Hematopoietic multipotent progenitor cell treated with erythropoietin and hydrocortisone succinate and interleukin-3 and kit ligand, for 15 days (in vitro differentiated cells): ENCODE data around the gene NXNL2.

Experiments
- DNase-seq: peaks from one replicate; pipeline ENCODE4 v3.0.0-alpha.2; 2015; ENCODE audit warnings: low spot score

The NXNL2 gene

DNA sequence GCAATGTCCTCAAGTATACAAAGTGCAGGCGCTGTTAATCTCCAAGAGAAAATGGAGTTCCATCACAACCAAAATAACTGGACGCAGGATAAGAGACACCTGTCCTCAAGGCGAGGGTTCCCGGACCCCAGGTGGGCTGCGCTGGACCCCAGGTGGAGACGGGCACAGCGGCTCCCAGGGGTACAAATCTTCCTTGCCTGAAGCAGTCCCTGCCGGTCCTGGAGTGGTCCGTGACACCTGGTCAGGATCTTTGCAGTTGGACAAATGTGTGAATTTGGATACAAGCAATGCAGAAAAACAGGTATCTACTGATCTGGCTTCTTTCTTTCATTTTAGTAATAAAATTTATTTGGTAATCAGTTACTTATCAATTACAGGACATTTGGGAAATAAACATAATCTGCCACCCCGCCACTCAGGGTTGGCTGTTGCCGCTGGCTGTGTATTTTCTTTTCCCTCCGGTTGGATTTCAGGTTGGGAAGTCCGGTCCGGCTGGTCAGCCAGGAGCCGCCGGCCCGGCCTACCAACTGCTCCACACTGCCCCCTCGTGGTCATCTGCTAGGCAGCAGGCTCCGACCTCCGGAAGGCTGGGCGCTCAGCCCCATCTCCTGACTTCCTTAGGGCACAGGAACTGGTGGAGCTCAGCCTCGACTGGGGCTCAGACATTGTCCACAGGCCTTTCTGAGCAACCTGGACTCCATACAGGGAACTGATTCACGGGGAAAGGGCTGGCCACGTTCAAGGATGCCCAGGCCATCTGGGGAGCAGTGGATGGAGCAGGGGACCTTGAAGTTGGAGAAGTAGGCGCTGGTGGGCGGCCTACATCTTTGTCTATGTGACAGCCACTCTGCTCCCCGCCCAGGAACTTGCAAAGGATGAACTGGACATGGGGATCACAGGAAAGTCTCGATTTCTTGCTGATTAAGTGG lies 43.4 kb downstream of the NXNL2 start:
- DNase-seq, result peak; percentile 64

DNA sequence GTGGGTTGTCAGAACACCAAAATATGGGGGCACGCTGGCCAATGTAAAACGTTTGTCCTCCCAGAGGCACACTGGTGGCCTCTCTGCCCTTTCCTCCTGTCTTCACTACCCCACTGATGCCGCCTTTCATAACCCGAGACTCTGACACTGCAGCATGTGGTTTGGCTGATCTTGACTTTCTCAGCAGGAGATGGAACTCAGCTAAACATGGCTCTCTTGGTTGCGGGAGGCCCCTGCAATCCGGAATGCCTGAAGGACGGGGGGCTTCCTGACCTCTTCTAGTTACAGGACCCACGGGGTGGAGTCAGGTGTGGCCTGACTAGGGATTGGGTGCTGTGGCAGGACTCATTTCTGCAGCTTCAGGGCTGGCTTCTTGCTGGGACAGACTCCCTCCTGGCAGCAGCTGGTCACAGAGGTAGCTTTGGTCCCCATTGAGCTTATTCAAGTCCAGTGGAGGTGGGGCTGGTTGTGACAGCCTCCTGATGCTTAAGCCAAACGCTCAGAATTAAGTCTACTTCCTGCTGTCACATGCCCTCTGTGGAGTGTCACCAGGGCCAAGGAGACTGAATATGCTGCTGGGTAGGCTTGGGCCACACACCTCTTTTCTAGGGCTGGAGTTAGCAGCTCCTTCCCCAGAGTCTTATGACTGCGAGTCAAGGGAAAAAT lies 44.2 kb downstream of the NXNL2 start:
- DNase-seq, result no peak

DNA sequence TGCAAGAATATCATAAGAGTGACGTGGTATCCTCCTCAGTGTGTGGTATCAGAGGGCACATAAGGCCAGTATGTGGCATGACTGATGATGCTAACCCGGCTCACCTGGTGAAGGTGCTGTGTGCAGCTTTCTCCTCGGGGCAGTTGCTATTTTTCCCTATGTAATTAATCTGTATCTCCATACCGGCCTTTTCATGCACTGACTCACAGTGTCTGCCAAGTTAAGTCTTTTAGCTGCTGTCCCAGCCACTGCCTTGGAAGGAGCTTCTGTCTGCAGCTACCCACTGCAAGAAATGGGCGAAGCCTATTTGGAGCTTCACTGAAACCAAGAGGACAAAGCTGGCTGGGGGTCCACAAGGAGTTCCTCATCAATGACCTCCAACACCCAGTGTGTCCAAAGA lies 46.0 kb downstream of the NXNL2 start:
- DNase-seq, result no peak

DNA sequence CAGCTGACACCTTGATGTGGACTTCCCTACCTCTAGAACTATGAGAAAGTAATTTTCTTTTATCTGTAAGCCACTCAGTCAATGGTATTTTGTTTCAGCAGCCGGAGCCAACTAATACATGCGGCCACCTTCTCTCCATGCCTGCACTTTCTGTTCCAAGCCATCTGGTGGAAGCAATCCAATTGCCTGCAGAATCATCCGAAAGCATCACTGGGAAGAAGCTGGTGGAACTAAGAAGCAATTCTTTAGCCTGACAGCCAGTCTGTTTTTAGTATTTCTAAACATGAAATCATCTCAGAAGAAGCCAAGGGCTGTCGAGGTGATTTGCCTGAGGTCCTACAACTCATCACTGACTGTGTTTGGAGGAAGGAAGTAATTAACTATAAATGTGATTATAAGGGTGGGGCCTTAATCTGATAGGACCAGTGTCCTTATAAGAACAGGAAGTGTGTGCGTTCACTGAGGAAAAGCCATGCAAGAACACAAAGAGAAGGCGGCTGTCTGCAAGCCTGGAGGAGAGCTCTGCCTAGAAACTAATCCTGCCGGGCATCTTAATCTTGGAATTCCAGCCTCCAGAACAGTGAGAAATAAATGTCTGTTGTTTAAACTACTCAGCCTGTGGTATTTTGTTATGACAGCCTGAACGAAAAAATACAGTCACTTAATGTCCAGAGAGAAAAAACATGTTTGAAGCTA lies 49.1 kb downstream of the NXNL2 start:
- no peak for DNase-seq

DNA sequence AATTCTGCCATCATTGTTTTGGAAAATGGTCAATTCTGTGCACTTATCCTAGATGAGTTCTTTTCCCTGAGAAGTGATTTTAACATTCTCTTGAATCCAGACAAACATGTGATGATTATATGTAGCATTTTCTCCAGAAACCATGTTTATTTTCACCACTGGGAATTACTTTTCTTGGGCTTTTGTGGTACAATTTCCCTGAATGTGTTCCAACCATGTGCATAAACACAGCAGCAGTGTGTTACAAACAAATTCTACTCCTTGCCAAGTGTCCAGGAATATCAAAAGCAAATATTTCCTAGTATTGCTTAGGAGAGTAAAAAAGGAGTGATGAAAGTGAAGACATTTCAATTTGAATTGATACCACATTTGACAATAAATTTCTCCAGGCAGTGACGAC lies 50.4 kb downstream of the NXNL2 start:
- DNase-seq, result no peak

DNA sequence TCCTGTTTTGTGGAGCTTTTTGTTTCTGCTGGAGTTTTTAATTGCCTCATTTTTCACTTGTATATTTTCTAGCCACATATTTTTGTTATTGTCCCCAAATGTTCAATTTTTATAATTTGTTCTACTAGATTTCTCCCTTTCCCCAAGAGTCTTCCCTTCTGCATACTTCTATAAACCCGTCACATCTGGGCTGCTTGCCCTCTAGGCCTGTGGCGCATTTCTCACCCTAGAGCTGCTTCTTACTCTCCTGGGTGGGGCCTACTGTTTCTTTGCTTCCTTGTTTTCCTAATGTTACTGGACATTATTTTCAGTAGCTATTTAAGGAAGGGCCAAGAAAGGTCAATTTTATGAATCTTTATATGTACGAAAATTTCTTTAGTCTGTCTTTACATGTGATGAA lies 51.5 kb downstream of the NXNL2 start:
- DNase-seq, result no peak

DNA sequence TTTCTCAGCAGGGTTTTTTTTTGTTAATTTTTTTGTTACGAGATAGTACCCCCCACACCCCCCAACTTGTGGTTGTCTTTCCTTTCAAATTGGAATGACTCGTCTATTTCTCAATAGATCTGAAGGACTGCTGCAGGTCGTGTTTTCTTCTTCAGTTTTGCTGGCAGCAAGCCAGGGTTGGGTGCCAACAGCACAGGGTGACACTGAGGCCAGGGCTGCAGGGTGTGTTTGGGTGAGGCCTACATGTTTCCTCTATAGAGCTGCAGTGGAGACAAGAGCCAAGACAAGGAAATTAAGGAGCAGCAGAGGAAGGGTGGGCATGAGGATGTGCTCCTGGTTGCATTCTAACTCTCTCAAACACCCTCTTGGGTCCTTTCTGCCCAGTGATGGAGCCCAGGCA lies 52.2 kb downstream of the NXNL2 start:
- DNase-seq, result peak; percentile 18

DNA sequence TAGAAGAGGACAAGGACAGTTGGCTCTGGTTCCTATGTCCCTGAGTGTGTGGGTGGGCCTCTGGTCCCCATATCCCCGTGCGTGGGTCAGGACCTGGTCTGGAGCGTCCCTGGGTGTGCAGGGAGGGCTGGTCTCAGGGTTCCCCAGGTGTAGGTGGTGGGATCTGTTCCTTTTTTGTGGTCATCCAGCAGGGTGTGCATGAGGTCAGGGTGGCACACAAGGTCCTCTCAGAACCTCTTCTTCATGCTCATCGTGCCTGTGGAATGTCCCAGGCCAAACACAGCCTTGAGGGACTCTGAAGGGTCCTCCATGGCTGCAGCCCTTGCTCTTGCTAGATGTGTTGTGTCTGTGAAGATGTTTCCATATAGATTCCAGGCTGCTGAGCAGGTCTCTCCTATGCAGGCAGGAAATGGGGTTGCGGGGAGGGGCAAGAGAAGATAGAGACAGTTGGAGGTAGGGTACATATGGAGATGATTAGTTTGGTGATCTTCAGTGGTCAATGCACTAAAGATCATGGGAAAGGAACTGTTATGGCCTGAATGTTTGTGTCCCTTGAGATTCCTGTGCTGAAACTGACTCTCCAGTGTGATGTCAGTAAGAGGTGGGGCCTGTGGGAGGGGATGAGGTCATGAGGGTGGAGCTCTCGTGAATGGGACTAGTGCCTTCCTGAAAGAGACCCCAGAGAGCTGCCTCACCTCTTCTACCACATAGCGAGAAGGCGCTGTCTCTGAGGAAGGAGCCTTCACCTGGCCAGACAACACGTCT lies 53.1 kb downstream of the NXNL2 start:
- DNase-seq, result no peak

DNA sequence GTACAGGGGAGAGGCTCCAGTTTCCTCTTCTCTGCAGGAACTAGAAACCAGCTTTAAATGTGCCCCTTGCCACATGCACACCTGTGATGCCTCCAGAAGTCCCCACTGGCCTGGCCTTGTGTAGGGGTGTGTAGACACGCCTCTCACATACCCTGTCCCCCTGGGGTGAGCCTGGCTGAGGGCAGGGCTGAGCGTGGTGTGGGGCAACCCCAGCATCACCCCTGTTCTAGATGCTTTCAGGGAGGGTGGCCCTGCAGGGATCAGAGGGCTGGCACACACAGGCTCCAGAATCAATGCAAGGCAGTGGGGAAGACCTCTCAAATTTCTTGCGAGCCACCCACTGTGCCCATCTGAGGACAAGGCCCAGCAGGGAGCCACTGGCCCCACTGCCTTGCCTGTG lies 54.7 kb downstream of the NXNL2 start:
- no peak for DNase-seq

DNA sequence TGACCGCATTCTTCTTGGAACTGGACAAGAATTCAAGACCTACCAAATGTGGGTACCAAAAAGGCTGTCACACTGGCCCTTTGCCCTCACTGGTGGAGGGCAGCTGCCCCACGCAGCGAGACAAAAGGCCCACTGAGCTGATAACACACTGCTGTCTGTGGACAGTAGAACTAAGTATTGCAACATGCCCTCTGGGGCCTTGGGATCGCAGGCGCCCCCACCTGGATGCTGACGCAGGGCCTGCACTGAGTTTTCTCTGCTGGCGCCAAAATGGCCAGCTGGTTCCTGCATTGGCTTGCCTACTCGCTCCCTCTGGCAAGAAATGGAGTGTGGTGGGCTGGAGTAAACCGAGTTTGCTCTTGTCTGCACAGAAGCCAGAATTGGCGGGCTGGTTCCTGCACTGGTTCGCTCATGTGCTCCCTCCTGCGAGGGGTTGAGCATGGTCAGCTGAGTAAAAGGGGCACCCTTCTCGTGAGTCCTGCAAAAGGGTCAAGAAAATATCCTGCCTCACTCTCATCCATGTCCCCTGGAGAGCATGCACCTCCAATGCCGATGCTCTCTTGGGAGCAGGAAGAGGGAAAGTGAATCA lies 55.7 kb downstream of the NXNL2 start:
- no peak for DNase-seq

DNA sequence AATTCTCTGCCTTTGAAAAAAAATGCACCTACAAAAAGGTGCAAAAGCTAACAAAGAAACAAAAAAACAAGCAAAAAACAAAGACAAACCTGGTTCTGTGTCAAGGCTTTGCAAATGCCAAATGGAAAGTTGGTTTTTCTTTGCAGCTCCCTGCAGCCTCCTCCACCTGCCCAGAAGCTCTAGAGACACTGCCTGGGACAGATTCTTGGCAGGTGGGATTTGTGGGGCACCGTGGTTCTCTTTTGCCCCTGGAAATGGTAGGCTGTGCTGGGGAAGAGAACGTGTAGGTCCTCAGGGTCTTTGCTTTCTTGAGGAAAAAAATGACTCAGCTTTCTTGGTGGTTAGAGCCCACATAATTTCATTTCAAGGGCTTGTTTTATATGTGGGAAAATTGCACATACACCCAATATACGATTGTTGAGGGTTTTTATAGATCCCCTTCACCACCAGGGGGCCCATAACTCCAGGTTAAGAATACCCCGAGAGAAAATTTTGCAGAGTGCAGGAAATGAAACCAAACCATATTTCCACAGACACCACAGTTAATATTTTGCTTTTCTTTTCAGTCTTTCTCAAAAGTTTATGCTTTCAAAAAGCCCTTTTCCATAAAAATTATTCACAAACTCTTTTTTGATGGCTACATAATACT lies 58.7 kb downstream of the NXNL2 start:
- peak; percentile 4 for DNase-seq
